HG02884 (cell line): ENCODE data around the gene SIL1.
"Not testable (repeated sequence)": the region's sequence is repeated elsewhere in the genome, so short reads cannot be mapped to it uniquely, and the experiment has no call there.

Source experiments
- ATAC-seq: cut with Tn5 transposase; IDR thresholded peaks from one replicate; pipeline ENCODE4 v1.9.1; 2021; ENCODE audit warnings: mild to moderate bottlenecking, moderate library complexity; ENCODE audit not compliant: unreplicated experiment

Gene SIL1

DNA sequence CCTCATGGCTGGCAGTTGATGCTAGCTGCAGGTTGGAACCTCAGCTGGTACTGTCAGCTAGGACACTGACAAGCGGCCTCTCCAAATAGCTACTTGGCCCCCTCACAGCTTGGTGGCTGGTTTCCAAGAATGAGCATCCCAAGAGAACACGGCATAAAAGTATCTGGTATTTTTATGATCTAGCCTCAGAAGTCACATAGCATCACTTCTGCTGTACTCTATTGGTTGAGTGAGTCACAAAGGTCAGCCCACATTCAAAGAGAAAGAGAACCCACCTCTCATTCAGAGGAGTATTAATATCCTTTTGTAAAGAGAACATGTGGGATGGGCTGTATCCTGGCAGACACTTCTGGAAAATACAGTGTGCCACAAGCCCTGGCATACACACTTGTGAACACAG is 6.0 kb upstream of the SIL1 start:
- ATAC-seq: no peak

DNA sequence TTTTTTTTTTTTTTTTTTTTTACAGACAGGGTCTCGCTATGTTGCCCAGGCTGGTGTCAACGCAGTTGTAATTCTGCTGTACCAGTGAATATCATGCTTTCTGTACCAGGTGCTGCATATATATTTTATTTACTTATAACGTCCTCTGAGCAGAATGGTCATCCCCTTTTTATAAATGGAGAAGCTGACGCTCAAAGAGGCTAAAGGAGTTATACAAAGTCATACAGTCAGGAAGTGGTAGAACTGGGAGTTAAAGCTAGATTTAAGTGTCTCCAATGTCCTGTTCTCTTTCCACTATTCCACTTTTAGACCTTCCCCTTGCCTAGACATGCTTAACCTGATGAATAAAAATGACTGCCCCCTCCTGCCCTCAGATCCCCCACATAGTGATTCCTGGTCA is 1.2 kb upstream of the SIL1 start:
- ATAC-seq: no peak

DNA sequence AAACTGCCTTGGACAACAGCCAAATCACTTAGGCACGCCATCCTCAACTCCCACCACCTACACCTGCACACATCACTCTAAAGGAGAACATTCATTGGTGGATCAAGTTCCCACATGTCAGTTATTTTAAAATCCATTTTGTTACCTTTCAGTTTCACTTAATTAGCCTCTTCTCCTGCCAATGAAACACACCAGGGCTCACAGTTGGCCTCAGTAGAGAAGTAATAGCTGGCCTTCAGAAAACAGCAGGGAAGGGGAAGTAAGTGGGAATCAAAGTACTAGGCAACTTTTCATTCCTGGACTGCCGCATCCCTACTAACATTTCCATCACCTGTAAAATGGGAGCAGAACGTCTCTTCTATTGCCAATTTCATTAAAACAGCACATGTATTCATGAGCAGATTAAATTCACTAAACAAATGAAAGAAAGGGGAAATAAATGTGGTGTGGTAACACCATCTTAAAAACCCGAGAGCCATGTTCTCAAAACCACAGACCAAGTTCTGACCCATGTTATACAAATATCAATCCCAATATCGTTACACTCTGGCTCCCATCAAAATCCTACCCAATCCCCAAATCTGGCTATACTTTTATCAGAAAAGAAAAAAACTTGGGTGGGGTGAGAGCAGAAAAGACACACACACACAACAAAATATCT is 1.7 kb downstream of the SIL1 start:
- ATAC-seq: no peak

DNA sequence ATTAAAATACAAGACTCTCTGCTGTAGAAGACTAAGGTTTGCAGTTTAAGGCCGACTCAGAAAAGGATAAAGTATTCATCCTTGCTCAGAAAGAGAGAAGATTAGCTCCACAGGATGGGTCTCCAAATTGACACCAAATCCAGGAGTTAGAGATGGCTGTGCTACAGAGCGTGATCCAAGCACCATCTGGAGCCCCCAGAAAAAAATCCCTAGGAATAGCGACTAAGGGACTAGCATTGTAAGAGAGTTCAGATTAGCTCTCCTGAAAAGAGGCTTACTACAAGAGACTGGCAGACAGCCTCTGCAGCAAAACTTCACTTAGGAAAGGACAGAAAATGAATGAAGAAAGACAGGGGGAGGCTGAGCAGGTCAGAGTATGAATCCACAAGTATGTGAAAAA is 3.7 kb downstream of the SIL1 start:
- no peak for ATAC-seq

DNA sequence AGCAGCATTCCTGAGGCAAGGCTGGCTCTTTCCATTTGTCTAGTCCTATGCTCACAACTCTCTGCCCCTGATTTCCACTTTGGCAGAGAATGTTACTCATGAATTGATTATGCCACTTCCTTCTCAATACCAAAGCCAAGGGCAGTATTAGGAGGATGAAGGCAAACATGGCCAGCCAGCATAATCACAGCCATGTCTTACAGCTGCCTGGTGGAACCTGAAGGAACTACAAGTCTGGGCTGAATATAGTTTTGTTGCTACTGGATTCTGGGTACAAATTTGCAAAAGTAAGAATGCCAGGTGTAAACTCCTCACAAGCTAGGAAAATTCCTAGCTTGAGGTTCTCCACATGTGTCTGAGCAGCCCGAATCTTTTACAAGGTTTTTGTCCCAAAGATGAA is 4.2 kb downstream of the SIL1 start:
- ATAC-seq: no peak

DNA sequence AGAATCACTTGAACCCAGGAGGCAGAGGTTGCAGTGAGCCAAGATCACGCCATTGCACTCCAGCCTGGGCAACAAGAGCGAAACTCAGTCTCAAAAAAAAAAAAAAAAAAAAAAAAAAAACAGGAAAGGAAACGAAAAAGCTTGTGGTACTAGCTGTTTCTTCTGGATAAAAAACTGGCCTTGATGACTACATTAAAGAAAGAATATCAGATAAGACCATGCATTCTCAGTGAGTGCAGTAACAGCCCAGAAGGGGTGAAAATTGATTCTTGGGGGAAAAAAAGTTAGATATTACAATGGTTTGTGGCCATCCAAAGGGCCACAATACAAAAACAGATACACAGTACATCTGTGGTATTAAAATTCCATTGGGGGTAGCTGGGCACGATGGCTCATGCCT is 5.3 kb downstream of the SIL1 start:
- ATAC-seq: not testable (repeated sequence)

DNA sequence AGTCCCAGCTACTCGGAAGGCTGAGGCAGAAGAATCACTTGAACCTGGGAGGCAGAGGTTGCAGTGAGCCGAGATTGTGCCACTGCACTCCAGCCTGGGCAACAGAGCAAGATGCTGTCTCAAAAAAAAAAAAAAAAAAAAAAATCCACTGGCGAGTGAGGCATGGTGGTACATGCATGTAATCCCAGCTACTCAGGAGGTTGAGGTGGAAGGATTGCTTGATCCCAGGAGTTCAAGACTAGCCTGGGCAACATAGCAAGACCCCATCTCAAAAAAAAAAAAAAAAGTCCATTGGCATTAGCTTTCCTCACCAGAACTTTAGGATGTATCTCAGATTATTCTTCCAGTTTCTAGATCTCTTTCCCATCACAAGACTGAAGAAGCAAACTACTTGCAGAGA is 6.2 kb downstream of the SIL1 start:
- ATAC-seq: not testable (repeated sequence)

DNA sequence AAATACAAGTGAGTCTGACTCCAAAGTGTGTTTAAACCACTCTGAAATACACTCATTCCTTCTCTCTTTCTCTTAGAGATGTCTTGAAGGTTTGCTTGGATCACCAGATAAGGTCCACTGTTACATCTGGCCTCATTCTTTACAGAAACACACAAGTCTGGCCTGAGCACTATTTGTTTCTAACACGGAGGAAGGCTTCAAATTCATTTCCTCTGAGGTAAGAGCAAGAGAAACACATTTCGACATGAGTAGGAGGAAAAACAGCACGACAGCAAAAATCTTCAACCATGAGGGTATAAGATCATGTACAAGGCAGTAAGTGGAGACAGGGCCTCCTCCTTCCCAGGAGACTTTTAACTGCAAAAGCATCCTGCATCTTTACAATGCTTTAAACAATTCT is 8.0 kb downstream of the SIL1 start:
- no peak for ATAC-seq

DNA sequence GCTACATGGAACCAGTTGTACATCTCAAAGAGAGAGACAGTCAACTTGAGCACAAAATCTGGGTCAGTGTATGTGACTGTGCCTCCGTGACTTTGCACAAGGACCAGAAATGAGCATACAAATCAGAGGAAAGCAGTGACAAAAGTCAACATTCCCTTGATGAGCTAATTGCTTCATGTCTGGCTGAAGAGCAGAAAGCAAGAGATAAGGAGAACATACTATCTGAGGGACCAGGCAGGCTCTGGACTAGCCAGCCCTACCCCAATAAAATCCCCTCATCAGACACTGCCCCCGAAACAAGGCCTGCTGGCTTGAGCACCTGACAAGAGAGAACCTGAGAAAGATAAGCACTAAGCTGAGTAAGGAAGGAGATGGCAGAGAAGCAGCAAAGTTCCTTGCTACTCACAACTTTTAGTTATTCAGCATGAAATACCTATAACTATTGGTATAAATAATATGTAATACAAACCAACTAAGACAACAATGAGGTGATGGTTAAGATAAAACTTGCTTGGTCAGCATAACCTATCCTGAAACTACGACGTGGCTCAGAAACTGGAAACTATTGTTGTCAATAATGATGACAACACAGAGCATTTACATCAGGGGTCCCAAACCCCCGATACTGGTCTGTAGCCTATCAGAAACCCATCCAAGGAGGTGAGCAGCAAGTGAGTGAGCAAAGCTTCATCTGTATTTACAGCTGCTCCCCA is 9.5 kb downstream of the SIL1 start:
- ATAC-seq: no peak

DNA sequence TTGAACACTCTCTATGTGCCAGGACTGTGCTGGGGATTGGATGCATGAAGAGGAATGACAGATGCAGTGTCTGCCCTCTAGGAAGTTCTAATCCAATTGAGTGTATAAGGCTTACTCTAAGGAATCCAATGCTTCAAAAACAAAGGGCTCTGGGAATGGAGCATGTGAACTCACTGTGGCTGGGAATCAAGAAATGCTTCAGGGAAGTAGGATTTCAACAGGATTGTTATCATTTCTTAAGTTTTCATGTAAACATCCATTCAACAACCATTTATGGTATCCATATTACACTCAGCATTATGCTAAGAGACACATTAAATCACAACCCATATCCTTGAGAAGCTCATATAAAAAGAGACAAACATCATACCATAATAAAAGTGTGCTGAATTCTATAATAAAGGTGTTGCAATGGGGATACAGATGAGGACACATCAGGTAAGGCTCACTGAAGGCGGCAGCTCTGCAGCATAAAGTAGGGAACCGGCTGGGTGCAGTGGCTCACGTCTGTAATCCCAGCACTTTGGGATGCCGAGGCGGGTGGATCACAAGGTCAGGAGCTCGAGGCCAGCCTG is 11.3 kb downstream of the SIL1 start:
- no peak for ATAC-seq

DNA sequence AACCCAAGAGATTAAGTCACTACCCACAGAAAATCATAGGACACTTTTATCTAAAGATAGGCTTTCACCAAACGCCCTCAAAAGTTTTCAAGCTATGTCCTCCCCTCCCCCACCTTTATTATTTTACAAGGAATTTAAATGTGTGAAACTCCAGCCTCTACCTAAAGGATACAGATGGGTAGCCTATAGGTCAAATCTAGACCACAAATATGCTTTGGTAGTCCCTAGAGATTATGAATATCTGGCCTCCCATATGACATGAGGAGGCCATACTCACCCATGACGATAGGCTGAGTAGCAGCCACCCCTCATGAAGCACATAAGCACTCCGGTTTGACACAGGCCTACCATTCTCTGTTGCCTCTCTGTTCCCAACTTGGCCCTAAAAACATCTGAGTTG is 11.9 kb downstream of the SIL1 start:
- ATAC-seq: no peak

DNA sequence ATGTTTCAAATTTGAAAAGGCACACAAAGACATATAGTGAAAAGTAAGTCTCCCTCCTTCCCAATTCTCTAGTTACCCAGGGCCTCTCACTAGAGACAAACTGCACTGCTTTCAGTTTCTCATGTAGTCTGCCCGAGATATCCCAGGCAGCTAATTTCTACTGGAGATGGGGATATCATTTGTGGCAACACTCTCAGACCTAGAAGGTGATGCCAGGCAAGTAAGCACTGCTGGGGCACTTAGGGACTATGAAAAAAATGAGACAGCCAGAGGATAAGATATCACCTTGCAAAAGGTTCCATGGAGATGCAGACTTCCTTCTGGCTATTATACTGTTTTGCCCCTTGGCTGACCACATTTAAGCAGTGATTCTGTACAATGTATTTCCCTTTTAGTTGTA is 12.6 kb downstream of the SIL1 start:
- no peak for ATAC-seq

DNA sequence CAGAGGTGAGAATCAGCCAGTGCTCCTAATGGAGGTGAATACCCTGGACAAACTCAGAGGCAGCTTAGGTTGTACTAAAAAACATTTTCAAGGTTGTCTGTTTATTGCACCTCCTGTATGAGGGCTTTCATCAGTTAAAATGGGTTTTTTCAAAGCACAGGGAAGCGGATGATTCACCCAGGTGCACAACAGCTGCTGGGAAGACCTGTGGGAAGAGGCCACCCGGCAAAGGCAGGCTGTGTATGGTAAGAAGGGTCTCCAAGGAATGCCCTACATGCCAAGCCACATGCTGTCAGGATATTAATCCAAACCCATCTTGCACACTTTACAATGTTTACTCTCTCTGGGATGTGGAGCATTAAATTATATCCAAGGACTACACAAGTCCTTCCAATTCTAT is 14.7 kb downstream of the SIL1 start:
- no peak for ATAC-seq

DNA sequence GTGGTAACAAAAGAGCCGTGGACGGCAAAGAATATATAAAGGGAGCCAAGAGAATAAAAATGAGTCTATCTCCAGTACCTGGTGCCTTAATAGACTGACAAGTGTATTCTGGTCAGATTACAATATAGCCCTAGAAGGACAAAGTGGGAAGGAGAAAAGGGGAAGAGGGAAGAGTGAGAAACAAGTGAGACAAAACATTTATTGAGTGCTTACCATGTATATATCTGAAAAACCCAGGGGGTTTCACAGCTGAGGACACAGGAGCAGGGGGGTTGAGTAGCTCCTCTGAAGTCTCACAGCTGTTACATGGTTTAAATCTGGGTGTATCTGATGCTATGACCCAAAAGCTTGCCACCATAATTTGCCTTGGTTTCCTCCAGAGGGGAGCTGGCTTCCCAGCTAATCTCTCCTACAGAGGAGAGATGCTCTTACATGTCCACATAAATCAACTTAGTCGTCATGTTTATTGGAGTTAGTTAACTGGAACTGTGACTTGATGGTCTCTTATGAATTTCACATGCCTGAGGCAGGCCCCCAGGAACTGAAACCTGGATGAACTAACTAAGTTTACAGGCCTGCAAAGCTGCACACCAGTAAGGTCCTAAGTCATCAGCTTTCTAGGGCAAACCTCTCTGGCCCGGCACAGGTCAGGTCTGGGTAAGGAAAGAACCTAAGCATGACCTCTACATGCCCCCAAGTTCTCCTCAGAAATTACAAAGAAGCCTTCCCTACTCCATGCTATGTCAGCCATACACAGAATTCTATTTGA is 15.5 kb downstream of the SIL1 start:
- no peak for ATAC-seq

DNA sequence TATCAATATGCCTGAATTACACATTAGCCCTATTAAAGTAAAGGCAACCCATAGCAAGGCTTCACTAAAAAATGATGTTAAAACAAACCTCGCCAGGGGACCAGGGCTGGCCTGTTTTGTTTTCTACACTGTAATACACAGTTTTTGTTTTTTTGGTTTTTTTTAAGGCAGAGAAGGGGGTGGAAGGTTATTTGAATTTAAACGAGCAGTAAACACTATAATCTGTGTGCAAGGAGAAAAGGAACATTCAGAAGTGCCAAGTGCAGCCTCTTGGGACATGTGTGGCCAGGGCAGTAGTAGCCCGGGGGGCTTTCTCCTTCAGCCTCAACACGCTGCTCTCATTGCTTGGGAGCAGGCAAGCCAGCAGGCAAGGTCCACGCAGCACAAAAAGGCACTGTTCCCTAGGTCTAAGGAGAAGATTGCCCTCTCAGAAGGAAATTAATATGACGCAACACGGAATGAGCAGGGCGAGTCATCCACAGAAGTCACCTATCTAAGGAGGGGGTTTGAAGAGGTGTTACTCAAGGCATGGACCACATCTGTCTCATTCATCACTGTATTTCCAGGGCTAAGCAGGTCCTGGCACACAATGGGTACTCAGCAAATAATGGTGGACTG is 16.2 kb downstream of the SIL1 start:
- no peak for ATAC-seq

DNA sequence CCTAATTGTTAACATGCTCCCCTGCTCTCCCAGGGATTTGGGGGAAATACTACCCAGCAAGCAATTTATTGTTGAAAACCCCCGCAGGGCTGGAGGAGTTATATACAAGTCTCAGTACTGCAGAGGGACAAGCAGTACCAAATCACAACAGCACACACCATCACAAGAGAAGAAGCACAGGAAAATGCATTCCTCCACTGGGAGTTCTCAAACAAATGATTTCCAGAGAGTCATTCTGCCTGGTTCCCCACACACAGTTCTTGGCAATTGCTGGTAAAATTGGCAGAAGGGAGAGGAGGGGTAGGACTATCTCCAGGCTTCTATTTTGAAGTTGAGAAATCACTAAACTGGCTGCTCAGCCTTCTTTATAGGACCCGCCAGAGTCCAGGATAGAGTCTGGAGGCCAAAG is 16.8 kb downstream of the SIL1 start:
- ATAC-seq: no peak

DNA sequence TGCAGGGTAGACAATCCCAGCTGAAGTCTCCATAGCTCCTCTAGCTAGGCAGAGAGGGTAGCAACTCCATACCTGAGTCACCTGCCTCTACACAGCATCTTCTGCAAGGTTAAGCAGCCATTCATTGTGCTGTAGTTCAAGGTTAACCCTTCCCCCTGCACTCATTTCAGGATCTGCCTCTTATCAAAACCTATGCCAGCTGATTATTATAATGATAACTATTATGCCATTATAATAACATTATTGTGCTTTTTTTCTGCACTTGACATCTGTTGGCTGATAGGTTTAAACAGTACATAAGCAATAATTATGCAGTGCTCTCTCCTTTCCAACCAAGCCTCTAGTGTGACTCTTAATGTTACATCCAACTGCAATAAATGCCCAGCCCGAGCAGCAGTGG is 17.3 kb downstream of the SIL1 start:
- no peak for ATAC-seq

DNA sequence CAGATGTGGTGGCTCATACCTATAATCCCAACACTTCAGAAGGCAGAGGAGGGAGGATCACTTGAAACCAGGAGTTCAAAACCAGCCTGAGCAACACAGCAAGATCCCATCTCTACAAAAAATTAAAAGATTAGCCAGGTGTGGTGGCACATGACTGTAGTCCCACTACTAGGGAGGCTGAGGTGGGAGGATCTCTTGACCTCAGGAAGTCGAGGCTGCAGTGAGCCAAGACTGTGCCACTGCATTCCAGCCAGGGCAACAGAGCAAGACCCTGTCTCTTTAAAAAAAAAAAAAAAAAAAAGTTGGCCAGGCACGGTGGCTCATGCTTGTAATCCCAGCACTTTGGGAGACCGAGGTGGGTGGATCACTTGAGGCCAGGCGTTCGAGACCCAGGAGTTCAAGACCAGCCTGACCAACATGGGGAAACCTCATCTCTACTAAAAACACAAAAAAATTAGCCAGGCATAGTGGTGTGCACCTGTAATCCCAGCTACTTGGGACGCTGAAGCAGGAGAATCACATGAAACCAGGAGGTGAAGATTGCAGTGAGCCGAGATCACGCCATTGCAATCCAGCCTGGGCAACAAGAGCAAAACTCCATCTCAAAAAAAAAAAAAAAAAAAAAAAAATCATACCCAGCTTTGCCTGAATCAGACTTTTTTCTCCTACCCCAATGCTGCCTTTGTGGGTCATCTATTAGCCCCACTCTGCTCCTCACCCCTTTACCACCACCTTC is 18.2 kb downstream of the SIL1 start:
- not testable (repeated sequence) for ATAC-seq

DNA sequence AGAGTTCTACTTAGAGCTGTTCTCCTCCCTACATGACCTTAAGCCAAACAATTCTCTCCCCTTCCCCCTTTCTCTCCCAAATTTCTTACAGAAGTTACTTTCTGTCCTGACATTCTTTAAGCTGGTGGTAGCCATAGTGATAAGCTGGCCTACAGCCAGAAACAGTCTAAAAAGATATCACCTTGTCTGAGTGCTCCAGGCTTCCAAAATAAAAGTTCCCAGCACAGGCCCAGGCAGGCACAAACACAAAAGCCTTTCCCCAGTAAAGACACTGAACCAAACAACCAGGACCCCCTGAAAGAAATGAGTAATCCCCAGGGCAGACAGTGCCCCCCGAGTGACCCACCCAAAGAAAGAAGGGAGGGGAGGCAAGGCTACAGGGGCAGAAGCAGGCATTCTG is 19.2 kb downstream of the SIL1 start:
- no peak for ATAC-seq

DNA sequence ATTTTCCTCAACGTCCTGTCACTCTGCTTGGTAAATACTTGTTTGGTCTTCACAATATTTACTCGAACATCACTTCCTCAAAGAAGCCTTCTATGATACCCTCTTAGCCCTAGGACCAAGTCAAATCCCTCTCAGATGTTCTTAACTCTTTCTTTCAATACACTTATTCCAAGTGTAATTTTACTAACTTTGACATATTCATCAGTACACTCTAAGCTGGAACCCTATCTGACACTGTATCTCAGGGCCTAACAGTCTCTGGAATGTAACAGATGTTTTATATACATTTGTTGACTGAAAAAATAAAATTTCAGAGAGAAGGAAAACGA is 19.6 kb downstream of the SIL1 start:
- ATAC-seq: no peak
